Loucy (cell line): ENCODE measurements around the gene CELF5.

Source experiments
- H2AFZ ChIP-seq: fragments of 200-600 bp; sonication (generic); 2 replicates; pipeline ENCODE4 v1.6.0; 2016; ENCODE audit warnings: antibody characterized with exemption, mild to moderate bottlenecking, low read length, moderate library complexity
- H3F3A ChIP-seq: fragments of 200-600 bp; 2 replicates; pipeline ENCODE4 v1.6.0; 2016; ENCODE audit warnings: antibody characterized with exemption, low read depth, mild to moderate bottlenecking
- H3K27me3 ChIP-seq: fragments of 200-600 bp; sonication (generic); 2 replicates; pipeline ENCODE4 v1.6.1; 2014; ENCODE audit warnings: low read length, mild to moderate bottlenecking; ENCODE audit not compliant: insufficient read depth, poor library complexity, severe bottlenecking
- H3K36me3 ChIP-seq: fragments of 200-600 bp; sonication (generic); 2 replicates; pipeline ENCODE4 v1.6.1; 2016; ENCODE audit warnings: low read length; ENCODE audit not compliant: insufficient read depth
- H3K4me1 ChIP-seq: fragments of 200-600 bp; sonication (generic); 2 replicates; pipeline ENCODE4 v1.5.1; 2014; ENCODE audit warnings: low read length, mild to moderate bottlenecking; ENCODE audit not compliant: insufficient read depth, poor library complexity, severe bottlenecking
- H3K4me2 ChIP-seq: fragments of 200-600 bp; sonication (generic); 2 replicates; pipeline ENCODE4 v1.6.0; 2014; ENCODE audit warnings: antibody characterized with exemption, low read length, low read depth, mild to moderate bottlenecking; ENCODE audit not compliant: poor library complexity, severe bottlenecking
- H3K4me3 ChIP-seq: fragments of 200-600 bp; sonication (generic); 2 replicates; pipeline ENCODE4 v1.5.1; 2014; ENCODE audit warnings: low read length, mild to moderate bottlenecking, mixed read lengths; ENCODE audit not compliant: poor library complexity, severe bottlenecking
- H3K79me2 ChIP-seq: fragments of 200-600 bp; sonication (generic); 2 replicates; pipeline ENCODE4 v1.6.1; 2014; ENCODE audit warnings: low read length; ENCODE audit not compliant: insufficient read depth
- H3K9ac ChIP-seq: fragments of 200-600 bp; sonication (generic); 2 replicates; pipeline ENCODE4 v1.6.0; 2014; ENCODE audit warnings: mild to moderate bottlenecking, low read depth, low read length, moderate library complexity; ENCODE audit not compliant: poor library complexity, severe bottlenecking
- H3K9me2 ChIP-seq: fragments of 200-600 bp; sonication (generic); replicated peaks from 2 replicates; pipeline ENCODE4 v1.6.1; 2016; ENCODE audit warnings: low read depth, low read length, mixed read lengths
- H3K9me3 ChIP-seq: fragments of 200-600 bp; sonication (generic); 2 replicates; pipeline ENCODE4 v1.6.1; 2014; ENCODE audit warnings: mild to moderate bottlenecking, antibody characterized with exemption, low read length, low read depth; ENCODE audit not compliant: insufficient read depth
- H4K20me1 ChIP-seq: fragments of 200-600 bp; sonication (generic); 2 replicates; pipeline ENCODE4 v1.6.0; 2014; ENCODE audit warnings: antibody characterized with exemption, low read length, mild to moderate bottlenecking; ENCODE audit not compliant: insufficient read depth, poor library complexity, severe bottlenecking
- CTCF ChIP-seq: fragments of 200-600 bp; sonication (generic); conservative IDR thresholded peaks from 2 replicates; pipeline ENCODE4 v1.5.1; 2014; ENCODE audit warnings: mild to moderate bottlenecking, antibody characterized with exemption, low read length
- EZH2phosphoT487 ChIP-seq: fragments of 200-600 bp; IDR thresholded peaks from 2 replicates; pipeline ENCODE4 v1.6.1; 2018; ENCODE audit warnings: antibody characterized with exemption, mild to moderate bottlenecking, moderate library complexity, borderline replicate concordance

The CELF5 gene

GRCh38 chr19:3266792-3267514, 42.5 kb downstream of the CELF5 start:
- H4K20me1 ChIP-seq, result no peaks in the 10 kb centered on the region
- H3K9me3 ChIP-seq, result no peaks in the 10 kb centered on the region
- no peaks in the 10 kb centered on the region for H3K79me2 ChIP-seq
- no peak overlapping the region for H3K4me3 ChIP-seq
- H3K36me3 ChIP-seq, result no peaks in the 10 kb centered on the region
- H3K9me2 ChIP-seq, result no peaks in the 10 kb centered on the region
- TF ChIP-seq EZH2phosphoT487 (no peak), CTCF (no peak)
- no peaks in the 10 kb centered on the region for H3K27me3 ChIP-seq
- no peaks in the 10 kb centered on the region for H3F3A ChIP-seq
- no peak overlapping the region for H3K4me2 ChIP-seq
- no peak overlapping the region for H2AFZ ChIP-seq
- H3K4me1 ChIP-seq, result no peaks in the 10 kb centered on the region
- H3K9ac ChIP-seq, result no peak overlapping the region

GRCh38 chr19:3268326-3268725, 43.9 kb downstream of the CELF5 start:
- H3K79me2 ChIP-seq, result no peaks in the 10 kb centered on the region
- H3K4me2 ChIP-seq, result no peak overlapping the region
- TF ChIP-seq CTCF (no peak), EZH2phosphoT487 (no peak)

GRCh38 chr19:3268763-3269162, 44.3 kb downstream of the CELF5 start:
- no peak overlapping the region for H2AFZ ChIP-seq
- no peaks in the 10 kb centered on the region for H3K9me2 ChIP-seq
- no peaks in the 10 kb centered on the region for H3K9me3 ChIP-seq
- H3K36me3 ChIP-seq, result no peaks in the 10 kb centered on the region
- H3K4me2 ChIP-seq, result no peak overlapping the region
- H3K27me3 ChIP-seq, result no peaks in the 10 kb centered on the region
- H4K20me1 ChIP-seq, result no peaks in the 10 kb centered on the region
- H3K9ac ChIP-seq, result no peak overlapping the region
- H3K4me1 ChIP-seq, result no peaks in the 10 kb centered on the region
- H3K79me2 ChIP-seq, result no peaks in the 10 kb centered on the region
- no peaks in the 10 kb centered on the region for H3F3A ChIP-seq
- TF ChIP-seq EZH2phosphoT487, result no peak
- TF ChIP-seq CTCF, result no peak
- no peak overlapping the region for H3K4me3 ChIP-seq

More at GRCh38 chr19:3268326-3268725, 43.9 kb downstream of the CELF5 start:
- Histone ChIP-seq H3K9me2 (no peaks in the 10 kb centered on the region), H3K9me3 (no peaks in the 10 kb centered on the region), H3K4me1 (no peaks in the 10 kb centered on the region), H3F3A (no peaks in the 10 kb centered on the region), H3K9ac (no peak overlapping the region), H4K20me1 (no peaks in the 10 kb centered on the region), H3K4me3 (no peak overlapping the region), H3K36me3 (no peaks in the 10 kb centered on the region), H2AFZ (no peak overlapping the region), H3K27me3 (no peaks in the 10 kb centered on the region)
